ENCODE data around the gene CNIH2.

GRCh38 chr11:66271816-66272215, 6.2 kb upstream of the CNIH2 start:
- no peak for TF ChIP-seq POLR2A (IDR thresholded peaks at IDR 0.05)
- TF ChIP-seq CTCF (IDR thresholded peaks at IDR 0.05): no peak
